Measurements from ENCODE around the gene FCHO2. TPM values are rescaled to one million over a fixed set of nuclear protein-coding genes. Genes with fewer than 3 reads are reported as not detected.

Gene FCHO2
- total and polyA plus RNA-seq, 2 of the 8 experiments (the other 6 are each of a cell fraction or from before 2014, with no cell fraction given): 4.3 to 15.7 TPM

DNA sequence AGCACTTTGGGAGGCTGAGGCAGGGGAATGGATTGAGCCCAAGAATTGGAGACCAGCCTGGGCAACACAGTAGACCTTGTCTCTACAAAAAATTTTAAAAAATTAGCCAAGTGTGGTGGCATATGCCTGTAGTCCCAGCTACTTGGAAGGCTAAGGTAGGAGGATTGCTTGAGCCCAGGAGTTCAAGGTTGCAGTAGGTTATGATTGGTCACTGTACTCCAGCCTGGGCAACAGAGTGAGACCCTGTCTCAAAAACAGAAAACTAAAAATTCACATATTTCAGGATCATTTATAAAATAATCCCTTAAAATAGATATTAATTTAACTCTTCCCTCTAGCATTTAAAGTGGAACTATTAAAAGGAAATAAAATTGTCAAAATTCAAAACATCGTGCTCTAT is 3.4 kb downstream of the FCHO2 start:
- Histone ChIP-seq H3K9me3 (ENCODE audit: insufficient read depth in 2 of 2, low read depth in 1 of 2, low read length in 1 of 2) (no peaks in the 10 kb centered on the region), H2BK20ac (ENCODE audit: low read length) (no peak overlapping the region), H2AK5ac (ENCODE audit: low read depth, low read length) (no peak overlapping the region), H3K4me1 (replicated peaks in 1 of 4; ENCODE audit: control insufficient read depth in 3 of 4, insufficient read depth in 4 of 4, low read length in 3 of 4) (peaks cover 0 to under 1% (median 0%) of the 10 kb centered on the region in 4 experiments; a peak in 2 of 7 replicates), H3K23me2 (ENCODE audit: low read depth, low read length) (peaks cover 5% of the 10 kb centered on the region), H3K18ac (ENCODE audit: extremely low read depth, low read length) (no peak overlapping the region), H3K27ac (ENCODE audit: low read depth, low read length) (no peak overlapping the region), H3K79me1 (ENCODE audit: low read depth, low read length) (no peaks in the 10 kb centered on the region), H2BK5ac (ENCODE audit: low read depth, low read length) (no peak overlapping the region), H3K79me2 (ENCODE audit: control insufficient read depth in 1 of 2, insufficient read depth in 2 of 2, low read length in 2 of 2) (peaks cover 0 to 22% of the 10 kb centered on the region in 2 experiments; a peak in 2 of 4 replicates), H3K36me3 (ENCODE audit: control insufficient read depth in 2 of 4, insufficient read depth in 4 of 4, low read length in 3 of 4) (no peaks in the 10 kb centered on the region), H3K23ac (ENCODE audit: insufficient read length) (no peak overlapping the region), H2BK12ac (ENCODE audit: low read depth, low read length) (no peak overlapping the region), H3K14ac (ENCODE audit: insufficient read length) (no peak overlapping the region), H3K4ac (replicated peaks; ENCODE audit: insufficient read length, low read depth, low read length) (no peak overlapping the region), H4K20me1 (replicated peaks in 1 of 2; ENCODE audit: control insufficient read depth in 1 of 2, insufficient read depth in 2 of 2, low read length in 2 of 2) (peaks cover 0 to 4% of the 10 kb centered on the region in 2 experiments), H4K5ac (ENCODE audit: insufficient read length, low read depth, low read length) (no peak overlapping the region), H2AFZ (ENCODE audit: low read length) (no peak overlapping the region), H3K4me2 (ENCODE audit: insufficient read depth in 1 of 2, low read depth in 2 of 2, low read length in 2 of 2) (no peak overlapping the region), H2BK15ac (ENCODE audit: low read length) (no peak overlapping the region), H4K91ac (replicated peaks; ENCODE audit: insufficient read length, low read length) (no peak overlapping the region), H4K8ac (ENCODE audit: extremely low read depth, insufficient read depth, low read length) (no peak overlapping the region), H2BK120ac (replicated peaks; ENCODE audit: low read depth, low read length) (no peak overlapping the region), H3K4me3 (ENCODE audit: extremely low read depth in 1 of 4, insufficient read depth in 2 of 4, low read depth in 3 of 4, low read length in 4 of 4) (no peak overlapping the region), H3K27me3 (replicated peaks in 1 of 4; ENCODE audit: control insufficient read depth in 3 of 4, extremely low read depth in 1 of 4, insufficient read depth in 3 of 4, low read length in 3 of 4) (no peaks in the 10 kb centered on the region; a peak in 1 of 7 replicates), H3K9ac (replicated peaks in 1 of 4; ENCODE audit: extremely low read depth in 1 of 4, low read depth in 3 of 4, low read length in 3 of 4) (no peak overlapping the region), H3K56ac (replicated peaks; ENCODE audit: insufficient read length, low read depth, low read length) (no peak overlapping the region)
- DNase-seq (ENCODE audit: low read depth in 1 of 2, low spot score in 2 of 2) (no peak), FAIRE-seq (no peak)
- TF ChIP-seq, protein P1, sequence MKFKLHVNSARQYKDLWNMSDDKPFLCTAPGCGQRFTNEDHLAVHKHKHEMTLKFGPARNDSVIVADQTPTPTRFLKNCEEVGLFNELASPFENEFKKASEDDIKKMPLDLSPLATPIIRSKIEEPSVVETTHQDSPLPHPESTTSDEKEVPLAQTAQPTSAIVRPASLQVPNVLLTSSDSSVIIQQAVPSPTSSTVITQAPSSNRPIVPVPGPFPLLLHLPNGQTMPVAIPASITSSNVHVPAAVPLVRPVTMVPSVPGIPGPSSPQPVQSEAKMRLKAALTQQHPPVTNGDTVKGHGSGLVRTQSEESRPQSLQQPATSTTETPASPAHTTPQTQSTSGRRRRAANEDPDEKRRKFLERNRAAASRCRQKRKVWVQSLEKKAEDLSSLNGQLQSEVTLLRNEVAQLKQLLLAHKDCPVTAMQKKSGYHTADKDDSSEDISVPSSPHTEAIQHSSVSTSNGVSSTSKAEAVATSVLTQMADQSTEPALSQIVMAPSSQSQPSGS (IDR thresholded peaks at IDR 0.05; ENCODE audit: low read length): no peak
- no peak for TF ChIP-seq EGR1 (IDR thresholded peaks at IDR 0.05; ENCODE audit: borderline replicate concordance, low read depth, low read length)
- no peak for TF ChIP-seq GTF2F1 (IDR thresholded peaks at IDR 0.05; ENCODE audit: borderline replicate concordance, low read depth, low read length)
- no peak for TF ChIP-seq SP1 (IDR thresholded peaks at IDR 0.05; ENCODE audit: low read depth, low read length)
- no peak for TF ChIP-seq SIX5 (IDR thresholded peaks at IDR 0.05; ENCODE audit: low read depth, low read length)
- no peak for TF ChIP-seq HDAC6 (IDR thresholded peaks at IDR 0.05; ENCODE audit: low read depth, low read length)
- TF ChIP-seq POLR2AphosphoS5 (IDR thresholded peaks at IDR 0.05; ENCODE audit: low read depth, low read length): no peak
- no peak for TF ChIP-seq CBX8 (IDR thresholded peaks at IDR 0.05; ENCODE audit: borderline replicate concordance, low read depth, low read length)
- CTCF ChIA-PET (ENCODE audit: partially characterized antibody): no interaction called here
- WGBS, 2 experiments (ENCODE audit: extremely low coverage in 1 of 2, insufficient coverage in 1 of 2, insufficient read length in 1 of 2, insufficient replicate concordance in 2 of 2, low coverage in 1 of 2, low lambda C conversion rate in 2 of 2, missing lambda C conversion rate in 1 of 2): 91% methylated on average over 1 of the region's 1 CpG; no CpG with 5 or more reads in 1 of the 2 experiments
- POLR2A ChIA-PET (ENCODE audit: partially characterized antibody): interaction anchor here (1.9 kb wide), 1 partner anchor 10 kb away, joined by 4 read pairs; no protein-coding TSS in a partner anchor
